ENCODE data around the gene LRG1. TPM values are rescaled to one million over a fixed set of nuclear protein-coding genes. Genes with fewer than 3 reads are reported as not detected.

Gene LRG1
- total and polyA plus RNA-seq, 2 of the 13 experiments (the other 11 are each of a cell fraction or from before 2014, with no cell fraction given): 12.0 to 39.3 TPM

DNA sequence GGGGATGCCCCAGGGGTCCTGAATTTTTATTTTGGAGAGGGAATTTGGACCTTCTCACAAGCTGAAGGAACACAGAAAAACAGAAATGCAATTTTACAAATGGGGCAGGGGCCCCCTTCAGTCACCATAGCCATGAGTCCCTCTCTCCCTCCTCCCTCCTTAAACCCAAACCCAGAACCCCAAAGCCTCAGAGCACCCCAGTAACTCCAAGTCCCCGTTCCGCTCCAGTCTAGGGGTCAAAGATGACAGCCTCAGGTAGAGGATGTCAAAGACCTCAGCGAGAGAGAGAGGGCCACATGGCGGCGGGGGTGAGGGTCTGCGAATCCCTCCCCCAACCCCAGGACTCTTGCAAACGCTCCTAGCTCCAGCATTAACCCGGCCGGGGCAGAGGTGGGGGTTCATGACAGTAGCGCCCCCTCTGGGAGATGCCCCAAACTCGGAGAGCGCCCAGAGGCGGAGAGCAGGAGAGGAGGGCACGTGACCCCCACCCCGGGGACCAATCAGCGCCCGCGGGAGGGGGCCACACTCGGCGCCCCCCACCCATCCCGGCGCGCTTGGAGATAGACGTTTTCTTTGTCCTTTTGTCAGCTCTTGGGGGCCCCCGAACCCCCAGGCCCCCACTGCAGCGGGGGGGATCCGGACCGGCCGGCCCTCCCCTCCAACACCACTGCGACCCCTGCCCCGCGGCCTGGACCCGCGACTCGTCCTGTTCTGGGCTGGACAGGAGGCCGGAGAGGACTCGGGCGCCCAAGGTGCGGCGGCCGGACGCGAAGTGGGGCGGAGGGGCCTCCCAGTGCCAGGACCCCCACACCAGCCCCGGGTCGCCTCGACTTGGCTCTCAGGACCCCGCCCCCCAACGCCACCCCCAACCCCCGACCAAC, 40.4 kb upstream of the LRG1 start (continued):
- TF ChIP-seq, protein P1, sequence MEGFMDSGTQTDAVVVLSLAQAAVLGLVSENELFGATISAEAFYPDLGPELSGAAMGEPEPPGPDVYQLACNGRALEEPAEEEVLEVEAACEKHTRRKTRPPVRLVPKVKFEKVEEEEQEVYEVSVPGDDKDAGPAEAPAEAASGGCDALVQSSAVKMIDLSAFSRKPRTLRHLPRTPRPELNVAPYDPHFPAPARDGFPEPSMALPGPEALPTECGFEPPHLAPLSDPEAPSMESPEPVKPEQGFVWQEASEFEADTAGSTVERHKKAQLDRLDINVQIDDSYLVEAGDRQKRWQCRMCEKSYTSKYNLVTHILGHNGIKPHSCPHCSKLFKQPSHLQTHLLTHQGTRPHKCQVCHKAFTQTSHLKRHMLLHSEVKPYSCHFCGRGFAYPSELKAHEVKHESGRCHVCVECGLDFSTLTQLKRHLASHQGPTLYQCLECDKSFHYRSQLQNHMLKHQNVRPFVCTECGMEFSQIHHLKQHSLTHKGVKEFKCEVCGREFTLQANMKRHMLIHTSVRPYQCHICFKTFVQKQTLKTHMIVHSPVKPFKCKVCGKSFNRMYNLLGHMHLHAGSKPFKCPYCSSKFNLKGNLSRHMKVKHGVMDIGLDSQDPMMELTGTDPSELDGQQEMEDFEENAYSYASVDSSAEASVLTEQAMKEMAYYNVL (CRISPR knock-in tag; IDR thresholded peaks at IDR 0.05; ENCODE audit: borderline replicate concordance): no peak
- TF ChIP-seq, protein P2, sequence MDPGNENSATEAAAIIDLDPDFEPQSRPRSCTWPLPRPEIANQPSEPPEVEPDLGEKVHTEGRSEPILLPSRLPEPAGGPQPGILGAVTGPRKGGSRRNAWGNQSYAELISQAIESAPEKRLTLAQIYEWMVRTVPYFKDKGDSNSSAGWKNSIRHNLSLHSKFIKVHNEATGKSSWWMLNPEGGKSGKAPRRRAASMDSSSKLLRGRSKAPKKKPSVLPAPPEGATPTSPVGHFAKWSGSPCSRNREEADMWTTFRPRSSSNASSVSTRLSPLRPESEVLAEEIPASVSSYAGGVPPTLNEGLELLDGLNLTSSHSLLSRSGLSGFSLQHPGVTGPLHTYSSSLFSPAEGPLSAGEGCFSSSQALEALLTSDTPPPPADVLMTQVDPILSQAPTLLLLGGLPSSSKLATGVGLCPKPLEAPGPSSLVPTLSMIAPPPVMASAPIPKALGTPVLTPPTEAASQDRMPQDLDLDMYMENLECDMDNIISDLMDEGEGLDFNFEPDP (CRISPR knock-in tag; conservative IDR thresholded peaks at IDR 0.05): no peak
- TF ChIP-seq, protein P3, sequence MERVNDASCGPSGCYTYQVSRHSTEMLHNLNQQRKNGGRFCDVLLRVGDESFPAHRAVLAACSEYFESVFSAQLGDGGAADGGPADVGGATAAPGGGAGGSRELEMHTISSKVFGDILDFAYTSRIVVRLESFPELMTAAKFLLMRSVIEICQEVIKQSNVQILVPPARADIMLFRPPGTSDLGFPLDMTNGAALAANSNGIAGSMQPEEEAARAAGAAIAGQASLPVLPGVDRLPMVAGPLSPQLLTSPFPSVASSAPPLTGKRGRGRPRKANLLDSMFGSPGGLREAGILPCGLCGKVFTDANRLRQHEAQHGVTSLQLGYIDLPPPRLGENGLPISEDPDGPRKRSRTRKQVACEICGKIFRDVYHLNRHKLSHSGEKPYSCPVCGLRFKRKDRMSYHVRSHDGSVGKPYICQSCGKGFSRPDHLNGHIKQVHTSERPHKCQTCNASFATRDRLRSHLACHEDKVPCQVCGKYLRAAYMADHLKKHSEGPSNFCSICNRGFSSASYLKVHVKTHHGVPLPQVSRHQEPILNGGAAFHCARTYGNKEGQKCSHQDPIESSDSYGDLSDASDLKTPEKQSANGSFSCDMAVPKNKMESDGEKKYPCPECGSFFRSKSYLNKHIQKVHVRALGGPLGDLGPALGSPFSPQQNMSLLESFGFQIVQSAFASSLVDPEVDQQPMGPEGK (CRISPR knock-in tag; IDR thresholded peaks at IDR 0.05): peak; percentile 99
- TF ChIP-seq ZNF350 (CRISPR knock-in tag; IDR thresholded peaks at IDR 0.05; ENCODE audit: borderline replicate concordance, low read depth) (no peak), TRIM24 (CRISPR knock-in tag; IDR thresholded peaks at IDR 0.05) (no peak), ZNF101 (CRISPR knock-in tag; IDR thresholded peaks at IDR 0.05; ENCODE audit: borderline replicate concordance, low read depth) (no peak), NFE2L1 (CRISPR knock-in tag; IDR thresholded peaks at IDR 0.05; ENCODE audit: borderline replicate concordance) (no peak), KLF12 (CRISPR knock-in tag; IDR thresholded peaks at IDR 0.05; ENCODE audit: borderline replicate concordance) (no peak), ZNF143 (CRISPR knock-in tag; IDR thresholded peaks at IDR 0.05) (no peak), NCOA1 (CRISPR knock-in tag; IDR thresholded peaks at IDR 0.05) (peak; percentile 44; the same call in 1 of the 2 replicates), ZC3H4 (CRISPR knock-in tag; IDR thresholded peaks at IDR 0.05; ENCODE audit: borderline replicate concordance) (no peak), ZNF577 (CRISPR knock-in tag; IDR thresholded peaks at IDR 0.05; ENCODE audit: borderline replicate concordance, low read depth) (no peak), ZNF777 (CRISPR knock-in tag; IDR thresholded peaks at IDR 0.05) (no peak), ZNF652 (CRISPR knock-in tag; IDR thresholded peaks at IDR 0.05; ENCODE audit: borderline replicate concordance, low read depth) (no peak), TCF7L2 (IDR thresholded peaks at IDR 0.05; ENCODE audit: low read depth, low read length) (no peak), ZNF329 (CRISPR knock-in tag; IDR thresholded peaks at IDR 0.05; ENCODE audit: low read depth) (0 out of 2 replicates have a peak, but pooled peaks have one; percentile 40), HOXA5 (CRISPR knock-in tag; IDR thresholded peaks at IDR 0.05) (0 out of 2 replicates have a peak, but pooled peaks have one; percentile 18), NONO (IDR thresholded peaks at IDR 0.05) (no peak), NONO (CRISPR knock-in tag; conservative IDR thresholded peaks at IDR 0.05) (peak; percentile 52; the same call in 1 of the 2 replicates), MEF2D (CRISPR knock-in tag; IDR thresholded peaks at IDR 0.05) (no peak)
- TF ChIP-seq, protein P4, sequence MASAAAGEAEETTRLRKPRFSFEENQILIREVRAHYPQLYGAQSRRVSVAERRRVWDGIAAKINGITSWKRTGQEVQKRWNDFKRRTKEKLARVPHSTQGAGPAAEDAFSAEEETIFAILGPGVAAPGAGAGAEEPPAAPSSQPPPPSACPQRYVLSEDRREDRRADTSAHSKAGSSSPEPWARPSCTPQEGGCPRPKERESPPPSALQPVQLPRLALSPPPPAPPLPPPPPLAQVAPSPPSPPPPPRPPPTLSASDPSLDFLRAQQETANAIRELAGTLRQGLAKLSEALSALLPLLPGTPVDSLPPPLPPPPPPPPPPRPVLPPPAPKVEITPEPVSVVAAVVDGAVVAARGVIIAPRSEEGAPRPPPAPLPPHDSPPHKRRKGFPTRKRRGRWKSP (CRISPR knock-in tag; IDR thresholded peaks at IDR 0.05): 0 out of 2 replicates have a peak, but pooled peaks have one; percentile 16
- TF ChIP-seq, protein P5, sequence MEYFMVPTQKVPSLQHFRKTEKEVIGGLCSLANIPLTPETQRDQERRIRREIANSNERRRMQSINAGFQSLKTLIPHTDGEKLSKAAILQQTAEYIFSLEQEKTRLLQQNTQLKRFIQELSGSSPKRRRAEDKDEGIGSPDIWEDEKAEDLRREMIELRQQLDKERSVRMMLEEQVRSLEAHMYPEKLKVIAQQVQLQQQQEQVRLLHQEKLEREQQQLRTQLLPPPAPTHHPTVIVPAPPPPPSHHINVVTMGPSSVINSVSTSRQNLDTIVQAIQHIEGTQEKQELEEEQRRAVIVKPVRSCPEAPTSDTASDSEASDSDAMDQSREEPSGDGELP (IDR thresholded peaks at IDR 0.05; ENCODE audit: borderline replicate concordance, low read depth): no peak
